Measurements from ENCODE around the gene PAPPA2.

The PAPPA2 gene

DNA sequence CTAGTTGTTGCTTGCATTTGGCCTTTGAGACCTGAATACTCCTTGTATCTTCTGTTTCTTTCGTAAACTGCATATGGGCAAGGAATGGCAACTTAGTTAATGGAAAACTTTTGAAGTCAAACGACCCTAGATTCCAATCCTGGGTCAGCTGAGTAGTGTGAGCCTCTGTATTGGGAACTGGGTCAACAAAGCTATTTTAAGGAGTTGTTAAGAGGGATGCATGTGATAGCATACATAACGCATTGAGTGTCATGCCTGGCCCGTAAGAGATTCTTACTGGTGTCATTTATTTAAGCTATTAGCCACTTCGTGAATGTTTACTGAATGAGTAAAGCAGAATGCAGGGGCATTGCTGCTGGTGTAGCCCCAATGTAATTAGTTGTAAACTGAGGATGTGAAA, 340.1 kb downstream of the PAPPA2 start:
- no peak for DNase-seq (ENCODE audit: low read depth, low spot score)

DNA sequence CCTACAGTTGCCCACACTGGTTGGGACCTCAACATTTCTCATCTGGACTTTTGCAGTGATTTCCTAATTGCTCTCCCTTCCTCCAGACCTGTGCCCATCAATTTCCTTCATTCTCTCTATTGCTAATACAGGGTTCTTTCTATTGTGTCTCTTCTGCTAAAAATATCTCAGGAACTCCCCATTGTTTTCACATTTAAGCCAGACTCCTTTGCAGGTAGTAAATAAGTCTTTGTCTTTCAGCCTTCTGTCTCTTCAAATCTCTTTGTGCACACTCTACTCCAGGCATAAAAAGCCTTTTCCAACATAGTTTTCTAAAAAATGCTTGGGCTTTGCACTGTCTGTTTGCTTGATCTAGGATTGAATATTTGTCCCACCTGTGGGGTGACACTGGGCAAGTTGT, 340.6 kb downstream of the PAPPA2 start:
- DNase-seq (ENCODE audit: low read depth, low spot score), result no peak

DNA sequence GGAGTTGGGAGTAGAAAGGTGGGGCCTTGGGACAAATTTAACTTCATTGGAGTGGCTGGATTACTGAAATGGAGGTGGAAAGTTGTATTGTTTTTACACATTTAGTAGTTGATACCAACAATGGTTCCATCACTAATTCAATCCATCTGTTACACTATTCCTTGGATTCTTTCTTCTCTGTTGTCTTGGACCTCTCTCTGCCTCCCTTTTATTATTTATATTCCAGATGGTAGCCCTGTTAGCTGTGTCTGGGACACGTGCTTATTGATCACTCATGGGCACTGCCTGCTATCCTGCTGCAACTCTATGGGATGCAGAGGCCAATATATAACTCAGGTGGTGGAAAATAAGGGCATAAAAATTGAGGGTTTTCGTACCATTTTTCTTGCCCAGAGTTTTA, 346.3 kb downstream of the PAPPA2 start:
- DNase-seq (ENCODE audit: low read depth, low spot score), result no peak

DNA sequence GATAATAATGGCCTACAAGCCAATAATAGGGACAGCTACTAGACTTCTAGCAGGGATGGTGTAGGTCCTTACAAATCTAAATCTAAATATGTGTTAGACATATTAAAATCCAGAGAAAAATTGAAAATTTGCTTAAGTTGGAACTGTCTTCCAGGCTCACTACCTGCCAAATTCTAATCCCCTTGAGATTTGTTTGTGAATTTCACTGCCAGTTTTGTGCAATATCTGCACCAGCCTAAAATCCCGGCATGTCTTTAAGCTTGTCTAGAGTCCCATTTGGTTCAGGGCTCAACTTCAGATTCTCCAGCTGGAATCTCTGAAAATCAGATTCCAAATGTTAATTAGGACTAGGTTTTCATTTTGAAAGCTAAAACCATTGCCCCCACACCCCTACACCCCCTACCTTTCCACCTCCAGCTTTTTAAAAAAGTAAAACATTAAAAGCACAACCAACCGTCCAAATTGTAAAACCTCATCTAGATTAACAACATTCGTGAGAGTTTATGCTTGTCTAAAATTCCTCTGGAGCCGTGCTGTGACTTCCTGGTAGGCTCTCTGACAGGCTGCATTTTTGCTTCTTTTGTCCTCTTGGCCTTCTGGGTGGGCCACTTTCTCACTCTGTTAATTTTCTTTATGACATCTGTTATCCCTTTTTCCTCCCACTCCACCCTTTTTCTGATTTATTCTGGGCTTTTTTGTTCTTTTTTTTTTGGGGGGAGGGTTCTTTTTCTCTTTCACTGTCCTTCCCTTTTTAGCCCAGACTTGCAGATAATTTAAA, 348.7 kb downstream of the PAPPA2 start:
- no peak for DNase-seq (ENCODE audit: low read depth, low spot score)

DNA sequence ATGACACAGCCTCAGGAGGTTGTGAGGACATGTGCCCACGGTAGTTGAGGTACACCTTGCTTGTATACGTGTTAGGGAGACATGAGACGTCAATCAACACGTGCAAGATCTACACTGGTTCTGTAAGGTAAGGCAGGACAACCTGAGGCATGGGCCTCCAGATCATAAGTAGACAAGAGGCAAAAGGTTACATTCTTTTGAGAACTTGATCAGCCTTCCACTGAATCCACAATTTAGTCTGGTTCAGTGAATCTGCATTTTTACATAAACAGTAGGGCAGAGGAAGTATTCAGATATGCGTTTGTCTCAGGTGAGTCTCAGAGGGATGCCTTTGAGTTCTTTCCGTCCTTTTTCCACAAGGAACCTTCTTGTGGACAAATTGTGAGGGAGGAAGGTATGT, 352.6 kb downstream of the PAPPA2 start:
- DNase-seq (ENCODE audit: low read depth, low spot score), result no peak

DNA sequence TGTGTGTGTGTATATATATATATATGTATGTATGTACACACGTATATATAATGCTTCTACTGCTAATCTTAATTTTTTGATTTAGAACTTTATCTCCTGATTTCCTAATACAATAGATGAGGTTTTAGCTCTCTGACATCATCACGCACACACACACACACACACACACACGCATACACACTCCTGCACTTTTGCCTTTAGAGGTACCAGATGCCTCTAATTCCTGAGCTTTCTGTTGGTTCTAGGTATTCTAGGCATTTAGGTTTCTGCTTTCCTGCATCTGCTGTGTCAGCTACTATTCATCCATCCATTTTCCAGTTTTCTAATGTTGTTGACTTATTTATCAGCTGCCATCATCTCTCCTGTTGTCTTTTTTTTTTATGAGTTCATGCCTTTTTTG, 353.3 kb downstream of the PAPPA2 start:
- DNase-seq (ENCODE audit: low read depth, low spot score), result no peak

DNA sequence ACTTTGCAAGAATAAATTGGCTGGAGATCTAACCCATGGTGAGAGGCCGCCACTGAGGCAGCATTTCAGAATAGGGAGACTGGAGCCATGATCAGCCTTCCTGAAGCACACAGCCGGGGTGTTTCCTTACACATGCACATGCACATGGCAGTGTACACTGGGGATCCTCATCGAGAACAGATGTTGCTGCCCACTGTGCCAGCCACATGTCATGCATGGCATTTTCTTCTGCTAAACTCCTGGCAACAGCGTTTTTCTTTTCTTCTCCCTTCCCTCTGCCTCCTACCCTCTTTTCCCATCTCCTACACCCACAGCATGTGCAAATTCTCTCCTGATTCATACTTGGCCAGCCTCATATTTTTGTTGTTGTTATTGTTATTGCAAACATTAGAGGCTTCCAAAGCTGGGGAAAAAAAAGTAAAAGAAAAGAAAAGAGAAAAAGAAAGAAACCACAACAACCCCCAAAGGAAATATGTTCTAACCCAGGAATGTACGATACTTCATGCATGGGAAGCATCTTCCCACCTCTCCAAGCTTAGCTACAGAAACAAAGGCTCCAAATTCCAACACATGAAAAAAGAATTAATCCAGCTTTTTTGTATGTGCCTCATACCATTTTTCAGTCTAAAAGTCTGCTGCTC, 357.5 kb downstream of the PAPPA2 start:
- DNase-seq (ENCODE audit: low read depth, low spot score), result no peak

DNA sequence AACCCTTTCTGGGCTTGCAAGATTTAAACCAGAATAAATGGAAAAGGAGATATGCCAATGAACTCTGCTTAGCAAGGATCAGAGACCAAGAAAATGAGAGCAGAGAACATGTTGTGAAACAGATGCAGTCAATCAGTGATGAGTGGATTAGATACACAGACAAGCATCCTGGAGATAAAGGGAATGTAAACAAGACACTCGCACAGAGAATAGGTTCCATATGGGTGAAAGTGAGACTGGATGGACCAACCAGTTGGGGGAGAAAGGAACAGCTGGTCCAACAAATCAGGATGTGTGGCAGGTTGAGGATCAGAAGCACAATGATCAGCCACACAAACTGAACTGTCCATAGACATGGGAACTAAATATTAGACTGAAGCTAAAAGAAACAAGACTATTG, 363.3 kb downstream of the PAPPA2 start:
- no peak for DNase-seq (ENCODE audit: low read depth, low spot score)

DNA sequence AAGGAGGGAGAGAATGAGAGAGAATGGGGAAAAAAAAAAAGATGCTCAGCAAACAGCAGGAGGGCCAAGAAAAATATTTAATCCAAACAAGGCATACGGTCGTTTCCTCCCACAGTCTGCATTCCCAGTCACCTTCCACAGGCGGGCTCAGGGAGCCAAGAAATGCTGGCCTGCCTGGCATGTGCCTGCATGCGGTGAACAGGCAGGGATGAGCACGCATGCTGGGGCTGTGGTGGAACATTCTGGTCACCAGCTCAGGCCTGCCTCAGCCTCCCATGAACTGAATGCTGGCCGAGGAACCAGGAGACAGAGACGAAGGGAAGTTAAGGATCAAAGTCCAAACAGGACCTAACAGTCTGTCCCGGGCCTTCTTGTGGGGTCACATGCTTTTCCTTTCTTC, 366.3 kb downstream of the PAPPA2 start:
- no peak for DNase-seq (ENCODE audit: low read depth, low spot score)

DNA sequence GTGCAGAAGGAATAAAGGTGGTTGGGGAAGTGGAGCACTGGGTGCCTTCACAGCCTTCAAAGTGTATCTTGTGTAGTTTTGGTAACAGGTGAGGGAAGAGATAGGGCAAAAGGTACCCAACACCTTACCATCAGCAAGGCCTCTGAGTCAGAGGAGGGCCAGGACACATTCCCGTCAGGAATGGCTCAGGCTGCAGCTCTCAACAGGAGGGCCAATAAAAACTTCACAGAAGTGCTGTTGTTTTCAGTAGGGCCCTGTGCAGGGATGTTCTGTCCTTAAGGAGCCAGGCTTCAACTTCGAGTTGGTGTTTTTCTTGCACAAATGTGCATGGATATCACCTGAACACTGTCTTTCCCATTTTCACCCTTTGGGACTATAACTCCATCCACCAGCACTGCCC, 368.2 kb downstream of the PAPPA2 start:
- no peak for DNase-seq (ENCODE audit: low read depth, low spot score)

DNA sequence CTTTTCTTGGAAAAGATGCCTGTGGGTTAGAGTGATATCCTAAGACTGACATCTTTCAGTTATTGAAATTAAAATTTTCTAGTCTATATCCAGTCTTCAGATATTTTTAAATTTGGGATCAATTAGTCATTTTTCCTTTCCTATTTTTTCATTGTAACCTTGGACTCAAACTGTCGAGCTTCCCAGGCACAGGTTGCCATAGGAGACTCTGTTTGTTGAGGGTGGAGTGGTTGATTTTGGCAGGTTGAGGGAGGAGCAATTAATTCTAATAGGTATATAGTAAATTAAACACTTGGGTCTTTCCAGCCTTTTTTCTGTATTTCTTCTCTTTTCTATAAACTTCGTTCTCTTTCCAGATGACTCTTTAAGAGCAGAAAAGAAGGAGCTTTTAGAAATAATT, 374.7 kb downstream of the PAPPA2 start:
- no peak for DNase-seq (ENCODE audit: low read depth, low spot score)

DNA sequence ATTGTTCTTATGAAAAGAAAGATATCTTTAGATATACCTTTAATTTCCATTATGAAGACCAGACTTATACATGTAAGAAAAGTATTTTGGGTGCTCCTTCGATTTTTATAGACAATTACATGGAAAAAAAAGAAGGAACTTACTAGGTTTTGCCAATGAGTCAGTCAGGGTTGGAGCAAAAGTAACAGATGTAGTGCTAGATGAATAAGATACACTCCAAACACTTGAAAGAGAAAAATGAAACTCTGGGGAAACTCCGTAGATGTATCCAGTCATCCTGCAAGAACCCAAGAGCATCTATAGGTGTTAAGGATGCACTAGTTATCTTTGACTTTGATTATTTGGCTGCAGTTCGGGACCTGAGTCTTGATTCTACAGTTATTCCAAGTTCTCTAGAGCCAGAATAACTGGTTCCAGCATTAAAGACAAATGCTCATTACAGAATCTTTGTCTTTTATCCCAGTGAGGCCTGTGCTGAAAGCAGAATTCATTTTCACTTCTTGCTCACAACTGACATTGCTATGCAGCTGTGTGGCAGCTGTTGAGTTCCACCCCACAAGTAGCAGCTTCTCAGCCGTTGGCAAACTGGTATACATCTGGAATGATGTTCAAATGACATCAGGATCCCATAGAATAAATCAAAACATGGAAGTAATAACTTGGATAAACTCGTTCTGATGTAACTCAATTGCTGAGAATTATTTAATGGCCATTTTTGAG, 375.5 kb downstream of the PAPPA2 start:
- DNase-seq (ENCODE audit: low read depth, low spot score), result no peak

DNA sequence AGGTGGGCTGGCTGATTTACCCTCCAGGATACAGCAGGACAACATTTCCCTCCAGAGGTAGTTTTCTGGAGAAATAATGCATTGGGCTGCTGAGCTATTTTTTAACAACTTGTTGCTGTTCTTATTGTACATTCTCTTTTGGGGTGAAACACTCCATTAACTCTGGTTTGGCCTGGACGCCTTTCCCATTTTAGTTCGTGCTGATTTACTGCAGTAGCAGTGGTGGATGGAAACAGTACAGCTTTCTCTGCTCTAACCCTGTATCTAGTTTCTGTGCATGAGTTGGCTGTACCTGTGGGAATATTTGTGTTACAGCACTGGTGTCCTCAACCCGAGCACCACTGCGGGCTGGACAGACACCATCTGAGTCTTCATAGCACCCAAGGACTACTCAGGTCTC, 376.2 kb downstream of the PAPPA2 start:
- no peak for DNase-seq (ENCODE audit: low read depth, low spot score)

DNA sequence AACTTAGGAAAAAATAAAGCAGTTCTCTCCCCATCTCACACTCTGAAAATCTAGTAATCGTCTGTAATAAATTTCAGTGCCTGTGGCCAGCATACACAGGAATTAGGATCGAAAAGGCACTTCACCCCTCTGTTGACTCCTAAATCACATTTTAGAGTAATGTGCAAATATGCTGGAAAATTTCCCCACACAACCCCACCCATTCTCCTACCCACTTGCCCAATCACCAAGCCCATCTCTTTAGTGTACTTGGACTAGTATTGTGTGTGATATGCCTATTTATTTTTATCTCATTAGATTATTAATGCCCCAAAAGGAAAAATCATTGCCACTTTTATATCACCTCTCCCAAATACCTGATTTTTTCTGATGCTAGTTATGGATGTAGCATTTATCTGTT, 378.3 kb downstream of the PAPPA2 start:
- no peak for DNase-seq (ENCODE audit: low read depth, low spot score)

DNA sequence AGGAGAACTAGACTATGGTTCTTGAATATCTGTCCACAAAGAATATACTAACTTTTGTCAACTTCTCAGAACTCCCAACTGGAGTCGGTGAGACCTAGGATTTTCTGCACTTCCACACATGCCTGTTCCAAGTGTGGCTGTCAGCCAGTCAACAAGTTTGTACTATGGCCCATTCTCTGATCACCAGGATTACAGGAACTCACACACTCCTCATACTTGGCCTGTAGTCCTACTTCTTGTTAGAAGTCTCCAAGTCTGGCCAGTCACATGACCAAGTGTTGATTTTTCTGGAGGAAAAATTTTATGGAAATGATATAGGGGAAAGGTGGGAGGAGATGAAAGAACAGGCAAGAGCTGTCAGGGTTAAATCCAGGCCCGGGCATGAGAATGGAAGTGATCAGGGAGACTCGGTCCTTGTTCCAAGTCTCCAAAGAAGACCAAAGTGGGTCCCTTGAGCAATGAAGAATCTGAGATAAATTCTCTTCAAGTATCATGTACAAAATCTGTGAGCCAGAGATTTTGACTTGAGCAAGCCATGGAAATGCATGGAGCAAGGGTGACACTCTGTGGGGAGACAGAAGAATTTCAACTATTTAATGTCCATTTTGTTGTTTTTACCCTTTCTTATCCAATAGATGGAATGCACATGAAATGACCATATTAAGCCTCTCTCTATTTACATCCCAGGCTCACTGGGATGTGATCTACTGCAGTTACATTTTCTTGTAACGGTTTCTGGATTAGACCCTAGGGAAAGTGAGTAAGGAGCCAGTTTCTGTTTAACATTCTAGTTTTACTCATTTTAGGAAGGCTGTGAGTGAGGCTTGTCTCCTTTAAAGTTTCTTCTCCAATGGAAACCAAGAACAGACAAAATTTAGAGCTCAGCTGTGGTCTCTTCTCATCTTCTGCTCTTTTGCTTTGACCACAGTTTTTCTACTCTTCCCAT, 380.6 kb downstream of the PAPPA2 start:
- no peak for DNase-seq (ENCODE audit: low read depth, low spot score)

DNA sequence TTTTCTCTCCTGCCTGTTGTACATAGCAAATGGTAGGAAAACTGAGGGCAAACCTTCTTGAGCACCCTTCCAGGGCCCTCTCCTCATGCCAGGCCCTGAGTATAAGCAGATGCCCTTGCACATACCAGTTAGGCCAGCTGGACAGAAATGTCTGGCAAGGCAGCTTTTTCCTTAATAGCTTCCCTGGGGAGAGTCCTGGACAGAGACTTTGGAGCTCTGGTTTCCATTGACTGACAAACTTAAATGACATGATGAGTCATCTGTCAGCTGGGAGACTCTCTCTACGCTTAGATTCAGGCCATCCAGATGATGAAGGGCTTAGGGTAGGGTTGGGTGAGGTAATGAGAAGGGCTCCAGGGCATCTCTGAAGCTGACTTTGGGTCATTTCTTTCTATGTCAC, 384.1 kb downstream of the PAPPA2 start:
- DNase-seq (ENCODE audit: low read depth, low spot score), result no peak

DNA sequence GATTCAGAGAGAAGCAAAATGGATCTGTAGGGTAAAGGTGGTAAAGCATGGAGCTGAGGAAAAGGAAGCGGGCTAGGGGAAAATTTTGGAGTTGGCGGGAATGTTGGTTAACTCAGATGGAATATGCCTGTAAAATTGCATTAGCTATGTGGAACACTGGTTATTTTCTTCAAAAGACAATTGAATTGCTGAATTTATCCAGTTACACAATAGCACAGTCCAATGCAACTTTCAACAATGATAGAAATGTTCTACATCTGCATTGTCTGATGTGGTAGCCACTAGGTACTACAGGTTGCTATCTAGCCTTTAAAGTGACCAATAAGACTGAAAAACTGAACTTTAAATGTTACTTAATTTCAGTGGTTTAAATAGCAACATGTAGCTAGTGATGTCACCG, 386.3 kb downstream of the PAPPA2 start:
- no peak for DNase-seq (ENCODE audit: low read depth, low spot score)

DNA sequence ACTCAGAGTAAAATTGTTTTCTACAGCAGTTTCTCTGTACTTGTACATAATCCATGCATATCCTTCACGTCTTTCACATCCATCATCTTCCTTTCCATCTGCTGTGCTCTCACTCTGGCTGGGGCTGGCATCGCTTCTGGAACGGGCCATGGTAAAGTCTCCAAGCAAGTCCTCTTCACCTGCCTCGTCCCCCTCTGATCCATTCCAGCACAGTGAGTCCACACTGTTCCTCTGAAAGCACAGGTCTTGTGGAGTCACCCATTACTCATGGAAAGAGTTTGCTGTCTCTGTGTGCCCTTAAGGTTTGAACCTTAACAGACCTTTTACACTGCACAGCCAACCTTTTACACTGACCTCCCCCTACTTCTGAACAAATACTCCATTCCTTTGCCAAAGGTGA, 387.9 kb downstream of the PAPPA2 start:
- no peak for DNase-seq (ENCODE audit: low read depth, low spot score)

DNA sequence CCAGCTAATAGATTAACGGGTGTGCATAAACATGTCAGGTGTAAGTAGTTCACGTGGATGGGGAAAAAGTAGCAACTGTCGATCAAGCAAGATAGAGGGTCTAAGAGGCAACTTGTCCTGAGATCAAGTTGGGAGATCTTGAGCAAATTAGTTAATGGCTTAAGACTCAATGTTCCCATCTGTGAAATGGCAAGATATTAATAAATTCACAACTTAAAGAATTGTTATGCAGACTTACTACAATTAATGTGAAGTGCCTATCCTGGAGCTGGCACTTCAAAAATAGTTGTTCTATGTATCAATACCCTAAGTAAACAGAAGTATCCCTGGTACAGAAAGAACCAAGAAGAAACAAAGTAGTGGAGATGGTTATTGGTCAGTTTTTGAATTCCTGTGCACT, 389.1 kb downstream of the PAPPA2 start:
- DNase-seq (ENCODE audit: low read depth, low spot score), result no peak

DNA sequence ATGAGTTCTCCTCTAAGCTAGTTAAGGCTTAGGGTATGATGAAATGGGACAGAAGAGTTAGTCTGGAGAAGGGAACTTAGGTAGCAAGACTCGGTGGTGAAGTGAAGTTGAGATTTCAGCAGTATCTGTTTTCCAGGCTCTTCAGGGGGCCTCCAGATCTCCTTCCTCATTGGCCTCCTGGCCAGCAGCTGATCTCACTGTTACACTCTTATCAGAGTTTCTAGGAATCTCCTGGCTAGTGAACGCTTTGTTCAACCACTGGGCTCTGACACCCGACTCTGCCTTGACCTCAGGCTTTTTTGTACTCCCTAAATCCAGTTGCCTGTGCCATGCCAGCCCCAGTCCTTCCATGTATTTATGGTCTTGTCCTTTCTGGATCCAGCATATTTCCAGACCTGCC, 390.5 kb downstream of the PAPPA2 start:
- no peak for DNase-seq (ENCODE audit: low read depth, low spot score)

DNA sequence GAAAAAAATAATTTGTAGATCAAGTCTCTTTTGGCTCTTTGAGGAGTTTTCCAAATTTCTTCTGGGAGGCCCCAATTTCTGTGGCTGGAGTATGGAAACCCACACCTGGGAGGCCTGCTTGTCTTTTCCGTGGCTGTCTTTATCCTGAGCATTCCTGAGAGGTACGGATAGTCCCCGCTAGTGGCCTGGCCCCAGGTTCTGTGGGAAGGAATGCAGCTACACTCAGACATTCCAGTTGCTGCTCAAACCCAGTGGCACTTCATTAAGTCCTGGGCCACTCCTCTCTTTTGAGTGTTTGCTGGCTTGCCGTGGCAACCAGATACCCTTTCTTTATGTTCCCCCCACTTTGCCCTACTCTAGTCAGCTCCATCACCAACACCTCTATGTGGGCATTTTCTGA, 391.1 kb downstream of the PAPPA2 start:
- DNase-seq (ENCODE audit: low read depth, low spot score), result no peak
